AML-193 (cell line): Measurements from ENCODE around the gene MUC22.
"Not testable (repeated sequence)": the region's sequence is repeated elsewhere in the genome, so short reads cannot be mapped to it uniquely, and the experiment has no call there.

Source experiments
- DNase-seq, 2 experiments: peaks; one replicate each; lab custom pipeline; 2025; lab: John Stamatoyannopoulos, UW

Gene MUC22

DNA sequence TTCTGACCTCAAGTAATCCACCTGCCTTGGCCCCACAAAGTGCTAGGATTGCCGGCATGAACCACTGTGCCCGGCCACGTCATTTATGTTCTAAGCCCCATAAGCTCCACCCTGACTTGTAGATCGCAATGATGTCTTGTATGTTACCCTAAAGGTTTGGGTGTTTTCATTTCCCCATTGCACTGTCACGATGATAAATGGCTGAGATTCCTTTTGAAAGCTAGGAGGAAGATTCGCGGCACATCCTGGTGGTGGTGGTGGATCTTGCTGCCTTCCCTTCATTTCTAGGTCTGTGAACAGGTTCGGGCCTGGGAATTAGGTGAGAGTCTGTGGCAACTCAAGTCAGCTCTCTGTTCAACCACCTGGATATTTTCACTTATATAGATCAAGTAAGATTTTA is 28.3 kb downstream of the MUC22 start:
- DNase-seq = no peak

DNA sequence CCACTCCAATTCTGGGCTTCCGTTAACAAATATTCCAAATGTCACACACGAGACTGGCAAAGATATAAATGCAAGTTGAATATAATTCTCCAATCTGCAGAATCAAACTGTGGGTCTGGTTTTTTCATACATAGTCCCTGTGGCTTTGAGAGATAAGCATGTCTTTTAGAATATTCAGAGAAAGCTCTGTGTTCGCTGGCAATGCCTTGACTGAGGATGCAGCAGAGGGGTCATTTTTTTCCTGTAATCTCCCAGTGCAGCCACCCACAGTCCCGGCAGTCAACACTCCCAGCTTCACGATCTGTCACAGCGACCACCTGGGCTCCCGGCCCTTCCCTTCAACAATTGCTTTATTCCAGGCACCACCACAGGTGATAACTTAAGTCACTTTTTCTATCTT is 30.5 kb downstream of the MUC22 start:
- DNase-seq = no peak

DNA sequence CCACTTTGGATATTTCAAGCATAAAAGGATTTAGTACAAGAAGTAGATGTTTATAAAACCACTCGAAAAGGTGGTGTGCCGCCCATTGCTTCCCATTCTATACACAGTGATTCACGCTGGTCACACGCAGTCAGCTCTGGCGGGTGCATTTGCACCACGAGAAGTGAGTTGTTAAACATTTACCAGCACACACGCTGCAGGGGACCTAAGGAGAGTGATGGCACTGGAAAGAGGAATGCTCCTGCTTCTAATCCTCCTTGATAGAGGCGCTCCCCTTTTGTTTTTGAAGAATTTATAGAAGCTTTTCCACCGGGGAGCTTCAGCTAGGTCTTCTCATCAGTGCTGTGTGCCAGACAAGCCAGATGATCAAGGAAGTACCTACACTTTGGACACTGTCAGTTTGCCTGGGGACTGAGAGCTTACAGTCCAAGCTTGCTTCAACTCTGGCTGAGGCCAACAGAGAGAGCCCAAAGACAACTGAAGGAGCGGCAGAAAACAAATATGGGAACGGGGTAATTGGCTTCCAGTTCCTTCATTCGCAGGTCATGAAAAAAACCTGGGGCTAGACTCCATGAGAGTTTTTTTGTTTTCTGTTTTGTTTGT is 31.2 kb downstream of the MUC22 start:
- no peak for DNase-seq

DNA sequence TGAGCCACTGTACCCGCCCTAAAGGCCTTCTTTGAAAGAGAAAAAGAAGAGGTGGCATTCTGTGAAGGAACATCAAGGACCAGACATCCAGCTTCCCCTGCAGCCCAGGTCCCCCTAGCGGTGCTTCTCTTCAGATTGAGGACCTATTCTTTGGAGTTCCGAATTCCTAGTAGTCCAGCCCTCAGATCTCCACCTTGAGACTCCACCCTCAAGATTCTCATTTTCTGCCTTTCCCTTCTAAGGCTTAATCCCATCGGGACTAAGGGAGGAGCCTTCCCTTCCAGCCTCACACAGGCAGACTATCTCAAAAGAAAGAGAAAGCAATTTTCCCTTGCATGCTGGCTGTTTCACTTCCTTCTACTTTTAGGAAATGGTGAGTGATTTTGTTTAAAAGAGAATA is 32.5 kb downstream of the MUC22 start:
- DNase-seq = peak; percentile 24 to 54

DNA sequence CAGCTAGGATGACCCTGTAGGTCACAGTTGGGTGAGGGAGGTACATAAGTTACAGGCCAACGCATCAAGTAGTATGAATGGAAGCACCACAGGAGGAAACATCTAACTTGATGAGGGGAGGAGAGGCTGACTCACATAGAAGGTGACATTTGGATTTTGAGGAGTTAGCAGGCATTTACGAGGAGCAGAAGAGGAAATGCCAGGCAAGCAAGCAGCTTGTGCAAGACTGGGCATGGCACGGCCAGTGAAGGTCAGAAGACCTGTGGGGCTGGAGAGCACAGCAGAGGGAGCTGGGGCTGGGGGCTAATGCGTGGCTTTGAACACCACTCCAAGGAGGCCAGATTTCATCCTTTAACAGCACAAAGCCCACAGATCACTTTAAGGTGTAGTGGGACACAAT is 37.8 kb downstream of the MUC22 start:
- DNase-seq = no peak

DNA sequence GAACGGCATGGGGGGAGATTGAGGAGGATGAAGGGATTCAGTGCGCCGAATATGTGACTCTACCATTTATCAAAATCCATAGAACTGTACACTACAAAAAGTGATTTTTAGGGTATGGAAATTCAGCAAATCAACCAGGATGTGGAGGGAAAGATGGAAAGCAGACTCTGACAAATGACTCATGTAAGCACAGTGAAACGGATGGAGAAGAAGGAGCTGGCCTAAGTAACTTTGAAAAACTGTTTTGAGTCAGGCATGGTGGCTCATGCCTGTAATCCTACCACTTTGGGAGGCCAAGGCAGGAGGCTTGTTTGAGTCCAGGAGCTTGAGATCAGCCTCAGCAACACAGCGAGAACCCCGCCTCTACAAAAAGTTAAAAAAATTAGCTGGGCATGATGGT is 39.2 kb downstream of the MUC22 start:
- DNase-seq = no peak

DNA sequence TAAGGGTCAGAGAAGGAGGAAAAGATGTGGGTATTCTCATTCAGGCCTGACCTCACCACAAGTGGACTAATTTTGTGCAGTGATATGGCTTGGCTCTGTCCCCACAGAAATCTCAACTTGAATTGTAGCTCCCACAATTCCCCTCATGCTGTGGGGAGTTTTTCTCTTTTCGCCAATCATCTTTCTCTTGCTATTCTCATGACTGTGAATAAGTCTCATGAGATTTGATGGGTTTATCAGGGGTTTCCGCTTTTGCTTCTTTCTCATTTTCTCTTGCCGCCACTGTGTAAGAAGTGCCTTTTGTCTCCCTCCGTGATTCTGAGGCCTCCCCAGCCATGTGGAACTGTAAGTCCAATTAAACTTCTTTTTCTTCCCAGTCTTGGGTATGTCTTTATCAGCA is 42.9 kb downstream of the MUC22 start:
- DNase-seq = not testable (repeated sequence)

DNA sequence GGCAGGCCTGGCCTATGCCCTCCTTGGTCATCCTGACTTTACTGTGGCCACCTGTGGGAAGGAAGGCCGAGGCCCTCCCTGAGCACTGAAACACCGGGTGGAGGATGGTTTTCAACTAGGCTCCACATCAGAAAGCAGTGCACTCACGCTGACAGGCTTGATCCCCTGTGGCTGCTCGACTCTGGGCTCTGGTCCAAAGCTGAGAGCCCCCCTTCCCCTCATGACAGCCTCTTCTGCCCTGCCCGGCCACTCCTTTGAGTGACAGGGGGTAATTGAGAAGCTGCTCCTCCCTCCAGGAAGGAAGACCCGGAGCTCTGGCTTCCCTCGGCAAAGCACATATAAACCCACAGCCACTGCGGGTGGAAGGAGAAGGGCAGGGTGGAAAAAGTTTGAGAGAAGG is 43.6 kb downstream of the MUC22 start:
- no peak for DNase-seq

DNA sequence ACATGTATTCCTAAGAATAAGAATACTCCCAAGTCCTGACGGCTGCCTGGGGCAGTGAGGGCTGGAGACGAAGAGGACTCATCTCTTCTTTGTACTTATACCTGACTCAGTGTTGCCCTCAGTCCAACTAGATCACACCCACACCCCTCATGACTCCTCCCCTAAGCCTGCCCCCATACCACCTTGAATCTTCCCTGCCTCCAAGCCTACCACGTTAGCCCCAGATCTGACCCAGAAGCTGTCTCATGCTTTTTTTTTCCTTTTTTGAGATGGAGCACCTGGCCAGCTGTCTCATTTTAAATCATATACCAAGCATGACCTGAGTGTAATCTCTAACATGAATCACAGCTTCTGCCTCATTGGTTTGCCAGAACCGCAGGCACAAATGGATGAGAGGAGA is 45.2 kb downstream of the MUC22 start:
- no peak for DNase-seq

DNA sequence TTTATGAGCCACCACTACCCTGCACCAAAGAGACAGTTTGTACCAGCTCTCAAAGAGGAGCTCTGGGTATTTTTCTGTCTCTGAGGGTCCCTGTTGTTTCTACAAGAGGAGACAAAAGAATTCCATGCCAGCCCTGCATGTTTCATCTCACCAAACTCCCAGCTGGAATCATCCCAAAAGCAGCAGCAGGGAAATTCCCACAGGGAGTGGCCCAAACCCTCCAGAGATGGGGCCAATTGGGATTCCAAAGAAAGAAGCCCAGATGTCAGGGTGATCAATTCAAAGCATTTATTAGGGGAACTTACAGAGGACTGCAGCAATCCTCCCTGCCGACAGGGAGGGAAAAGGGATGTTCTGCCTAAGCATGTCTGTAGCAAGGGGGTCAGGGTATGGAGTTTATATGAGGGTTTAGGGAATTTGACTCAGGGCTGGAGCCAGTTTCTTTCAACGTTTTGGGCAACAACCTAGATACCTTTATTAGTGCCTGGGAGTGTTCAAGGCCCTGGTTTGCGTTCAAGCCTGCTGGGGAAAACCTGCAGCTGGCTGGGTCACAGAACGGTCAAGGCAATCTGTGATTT is 47.2 kb downstream of the MUC22 start:
- DNase-seq = no peak

DNA sequence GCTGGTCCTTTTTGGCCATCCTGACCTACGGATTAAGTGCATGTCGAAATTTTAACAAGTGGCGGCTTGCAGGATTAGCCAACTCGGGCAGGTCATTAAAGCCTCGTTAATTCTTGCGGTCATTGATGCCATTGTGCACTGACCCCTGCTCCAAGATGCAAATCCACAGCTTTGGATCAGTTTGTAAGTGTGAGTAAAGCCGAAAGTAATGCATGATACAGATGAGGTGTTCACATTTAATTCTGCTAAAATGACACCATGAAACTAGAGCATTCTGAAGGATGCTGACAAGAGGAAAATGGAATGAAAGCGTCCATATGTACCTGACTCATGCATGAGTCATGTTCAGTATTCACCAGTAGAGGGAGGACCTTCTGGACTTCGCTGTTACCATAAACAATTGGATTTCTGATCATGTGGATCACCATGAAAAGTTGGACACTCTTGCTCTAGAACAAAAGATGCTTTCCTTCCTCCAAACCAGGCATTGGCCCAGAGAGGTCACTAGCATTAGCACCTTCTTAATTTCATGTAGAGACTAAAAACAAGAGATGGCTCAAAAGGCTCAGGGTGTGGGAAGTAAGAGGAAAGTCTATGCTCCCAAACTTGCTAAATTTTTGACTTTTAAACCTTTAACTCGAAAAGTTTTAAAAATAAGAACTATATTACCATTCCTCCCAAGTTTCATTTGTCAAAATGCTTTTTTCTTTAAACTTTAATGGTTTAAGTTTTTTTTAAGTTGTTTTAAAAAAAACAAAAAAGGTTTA is 48.0 kb downstream of the MUC22 start:
- peak; percentile 15 to 29 for DNase-seq

DNA sequence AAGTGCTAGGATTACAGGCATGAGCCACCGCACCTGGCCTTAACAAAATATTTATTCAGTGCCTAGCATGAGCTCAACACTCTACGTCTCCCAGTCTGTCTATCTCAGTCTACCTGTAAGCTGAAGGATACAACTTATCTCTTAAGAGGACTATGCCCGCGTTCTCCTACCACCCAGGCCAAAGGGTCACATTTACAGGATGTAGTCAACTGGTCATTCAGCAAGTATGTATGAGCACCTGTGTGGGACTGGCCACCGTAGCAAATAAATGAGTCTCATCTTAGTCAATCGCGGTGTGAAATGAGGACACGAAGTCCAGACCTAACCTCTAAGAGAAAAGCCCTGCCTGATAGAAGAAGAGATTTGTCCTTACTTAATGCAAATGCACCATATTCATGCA is 49.9 kb downstream of the MUC22 start:
- no peak for DNase-seq

DNA sequence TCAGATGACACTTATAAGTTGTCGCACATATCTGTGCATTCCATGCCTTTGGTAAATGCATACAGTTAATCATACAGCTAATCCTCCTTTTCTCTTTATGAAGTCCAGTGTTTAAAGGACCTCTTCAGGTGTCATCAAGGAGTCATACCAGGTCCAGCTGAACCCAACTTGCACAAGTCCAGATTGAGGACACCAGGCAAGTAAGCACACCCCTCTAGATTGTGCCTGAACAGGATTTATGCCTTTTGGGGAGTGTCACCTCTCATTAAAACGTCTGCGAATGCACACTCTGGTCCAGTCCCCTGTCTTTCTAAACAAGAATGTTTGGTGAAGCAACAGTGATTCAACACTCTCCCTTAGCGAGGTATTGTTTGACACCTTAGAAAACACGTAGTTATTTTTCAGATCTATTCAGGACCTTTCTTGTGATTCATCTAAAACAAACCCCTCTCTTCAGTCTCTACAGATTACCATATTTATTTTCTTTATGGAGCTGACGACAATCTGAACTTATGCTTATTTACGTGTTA is 53.7 kb downstream of the MUC22 start:
- DNase-seq = no peak

DNA sequence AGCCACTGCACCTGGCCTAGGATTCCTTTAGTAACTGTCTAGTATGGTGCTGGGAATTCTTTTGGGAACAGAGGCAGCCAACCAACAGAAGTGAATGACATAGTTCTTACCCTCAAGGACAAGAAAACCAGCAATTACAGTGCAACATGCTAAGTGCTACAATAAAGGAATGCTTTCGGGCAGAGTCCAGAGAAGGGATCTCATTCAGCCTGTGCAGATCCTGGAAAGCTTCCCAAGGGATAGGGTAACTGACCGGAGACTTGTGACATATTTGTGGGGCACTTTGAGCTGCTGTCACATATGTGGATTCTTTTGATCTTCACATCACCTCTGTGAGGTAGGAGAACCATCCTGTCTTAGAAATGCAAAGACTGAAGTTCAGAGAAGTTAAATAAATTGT is 55.3 kb downstream of the MUC22 start:
- DNase-seq = no peak

DNA sequence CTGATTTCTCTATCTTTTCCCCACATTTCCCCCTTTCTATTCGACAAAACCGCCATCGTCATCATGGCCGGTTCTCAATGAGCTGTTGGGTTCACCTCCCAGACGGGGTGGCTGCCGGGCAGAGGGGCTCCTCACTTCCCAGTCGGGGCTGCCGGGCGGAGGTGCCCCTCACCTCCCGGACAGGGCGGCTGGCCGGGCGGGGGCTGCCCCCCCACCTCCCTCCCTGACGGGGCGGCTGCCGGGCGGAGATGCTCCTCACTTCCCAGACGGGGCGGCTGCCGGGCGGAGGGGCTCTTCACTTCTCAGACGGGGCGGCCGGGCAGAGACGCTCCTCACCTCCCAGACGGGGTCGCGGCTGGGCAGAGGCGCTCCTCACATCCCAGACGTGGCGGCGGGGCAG is 56.8 kb downstream of the MUC22 start:
- not testable (repeated sequence) for DNase-seq

DNA sequence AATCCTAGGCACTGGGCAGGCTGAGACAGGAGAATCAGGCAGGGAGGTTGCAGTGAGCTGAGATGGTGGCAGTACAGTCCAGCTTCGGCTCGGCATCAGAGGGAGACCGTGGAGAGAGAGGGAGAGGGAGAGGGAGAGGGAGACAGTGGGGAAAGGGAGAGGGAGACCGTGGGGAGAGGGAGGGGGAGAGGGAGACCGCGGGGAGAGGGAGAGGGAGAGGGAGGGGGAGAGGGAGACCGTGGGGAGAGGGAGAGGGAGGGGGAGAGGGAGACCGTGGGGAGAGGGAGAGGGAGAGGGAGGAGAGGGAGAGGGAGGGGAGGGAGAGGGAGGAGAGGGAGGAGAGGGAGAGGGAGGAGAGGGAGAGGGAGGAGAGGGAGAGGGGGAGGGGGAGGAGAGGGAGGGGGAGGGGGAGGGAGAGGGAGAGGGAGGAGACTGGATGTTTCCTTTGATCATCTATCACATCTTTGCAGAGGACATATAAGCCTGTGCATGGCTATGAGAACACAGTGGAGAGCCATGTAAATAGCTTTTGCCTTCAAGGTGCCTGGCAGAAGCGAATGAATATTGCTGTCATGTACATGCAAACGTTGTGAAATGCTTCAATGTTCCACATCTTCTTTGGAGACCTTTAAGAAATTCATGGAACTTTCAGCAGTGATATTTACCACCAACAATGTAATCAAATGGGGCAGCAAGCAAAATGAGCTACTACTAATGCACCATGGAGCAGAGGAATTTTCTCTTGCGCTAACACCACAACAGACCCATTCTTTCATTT is 57.8 kb downstream of the MUC22 start:
- not testable (repeated sequence) for DNase-seq

DNA sequence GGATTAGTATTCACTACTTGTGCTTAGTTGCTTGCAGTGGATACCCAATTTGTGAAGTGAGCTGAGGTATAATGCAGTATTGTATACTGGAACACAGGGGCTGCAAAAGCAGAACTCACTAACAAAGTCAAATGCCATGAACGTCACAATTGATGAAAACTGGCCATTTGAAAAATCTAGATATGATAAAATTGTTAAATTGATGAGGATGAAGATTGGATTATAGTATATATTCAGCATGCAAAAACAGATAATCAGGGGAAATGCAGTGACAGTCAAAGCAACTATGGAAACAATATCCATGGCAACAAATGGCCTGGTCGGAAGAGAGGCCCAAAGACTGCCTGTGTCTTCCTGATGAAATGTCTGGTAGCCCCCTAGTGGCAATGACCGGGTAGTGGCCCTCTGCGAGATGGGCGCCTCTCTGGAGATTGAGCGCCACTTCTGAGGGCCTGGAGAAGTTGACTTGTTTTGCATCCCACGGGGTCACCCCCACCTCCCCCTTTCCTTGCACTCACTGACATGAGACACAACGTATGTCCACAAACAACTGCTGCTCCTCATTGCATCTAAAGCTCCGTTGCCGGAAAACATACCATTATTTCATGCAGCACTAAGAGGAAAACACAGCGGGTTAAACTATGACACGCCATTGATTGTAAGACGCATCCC is 58.5 kb downstream of the MUC22 start:
- peak; percentile 71 to 76 for DNase-seq

DNA sequence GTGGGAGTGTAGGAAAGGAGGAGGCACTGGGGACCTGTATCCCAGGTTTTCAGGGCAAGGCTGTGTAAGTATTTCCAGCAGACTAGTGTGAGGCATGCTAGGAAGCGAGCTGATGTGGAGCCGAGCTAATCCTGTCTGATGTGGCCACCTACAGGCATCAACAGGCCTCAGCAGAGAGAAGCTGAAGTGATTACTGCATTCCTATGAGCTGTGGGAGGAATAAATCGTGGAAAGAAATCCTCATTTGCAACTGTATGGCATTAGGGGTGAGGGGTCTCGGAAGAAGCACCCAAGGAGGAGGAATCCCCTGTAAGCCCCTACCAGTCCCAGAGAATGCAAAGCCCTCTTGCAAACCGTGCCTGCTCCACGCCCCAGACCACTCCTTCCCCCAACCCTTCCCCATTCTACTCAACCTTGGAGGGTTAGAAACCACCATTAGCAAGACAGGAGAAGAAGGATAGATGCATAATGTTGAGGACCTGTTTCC is 60.5 kb downstream of the MUC22 start:
- DNase-seq = no peak

DNA sequence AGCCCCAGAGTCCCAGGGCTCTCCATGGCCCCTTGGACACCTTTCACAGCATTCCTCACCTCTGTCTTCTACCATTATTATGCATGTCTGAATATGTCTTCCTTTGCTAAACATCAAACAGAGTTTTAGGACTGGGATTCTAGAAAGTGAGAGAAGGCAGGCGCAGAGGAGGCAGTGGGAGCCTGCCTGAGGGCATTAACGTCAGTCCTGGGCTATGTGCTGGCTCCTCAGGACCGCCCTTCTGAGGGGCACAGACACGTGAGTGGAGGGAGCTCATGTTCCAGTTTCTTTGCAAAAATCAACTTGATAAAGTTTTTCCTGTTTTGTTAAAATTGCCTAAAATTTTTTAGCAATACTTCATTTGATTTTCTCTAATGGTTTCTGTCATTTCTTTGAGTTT is 64.1 kb downstream of the MUC22 start:
- no peak for DNase-seq

DNA sequence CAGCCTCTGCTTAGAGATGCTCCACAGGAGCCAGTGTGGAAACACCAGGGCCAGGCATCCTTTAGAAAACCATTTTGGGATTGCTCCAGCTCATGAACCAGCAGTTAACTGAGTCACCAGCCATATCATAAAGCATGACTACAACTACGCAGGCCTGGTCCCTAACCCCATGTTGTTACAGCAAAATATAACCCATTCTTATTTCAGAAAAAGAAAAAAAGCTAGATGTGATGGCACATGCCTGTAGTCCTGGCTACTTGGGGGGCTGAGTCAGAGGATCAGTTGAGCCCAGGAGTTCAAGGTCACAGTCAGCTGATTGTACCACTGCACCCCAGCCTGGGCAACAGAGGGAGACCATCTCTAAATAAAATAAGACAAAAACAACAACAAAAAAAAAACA is 65.3 kb downstream of the MUC22 start:
- DNase-seq = no peak

DNA sequence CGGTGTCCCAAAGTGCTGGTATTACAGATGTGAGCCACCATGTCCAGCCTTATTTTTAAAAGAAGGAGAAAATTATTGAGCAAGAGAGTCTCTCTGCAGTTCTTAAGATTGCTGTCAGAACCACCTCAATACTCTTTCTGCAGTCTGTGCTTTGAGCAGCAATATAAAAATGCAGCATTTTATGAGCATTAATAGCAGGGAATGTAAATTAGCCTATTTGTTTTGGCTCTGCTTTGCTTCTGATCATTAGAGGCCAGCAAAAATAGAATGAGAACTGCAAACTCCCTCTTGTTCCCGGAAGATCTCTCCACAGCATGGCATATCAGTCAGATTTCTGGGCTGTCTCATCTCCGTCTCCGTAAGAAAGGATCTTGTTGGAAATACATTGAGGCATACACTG is 66.3 kb downstream of the MUC22 start:
- no peak for DNase-seq
